AG20443 (cell line): ENCODE data around the gene TANC1.

Experiments used
- DNase-seq: peaks from one replicate; pipeline ENCODE4 v3.0.0; 2012; ENCODE audit warnings: low spot score, mixed read lengths

Gene TANC1

DNA sequence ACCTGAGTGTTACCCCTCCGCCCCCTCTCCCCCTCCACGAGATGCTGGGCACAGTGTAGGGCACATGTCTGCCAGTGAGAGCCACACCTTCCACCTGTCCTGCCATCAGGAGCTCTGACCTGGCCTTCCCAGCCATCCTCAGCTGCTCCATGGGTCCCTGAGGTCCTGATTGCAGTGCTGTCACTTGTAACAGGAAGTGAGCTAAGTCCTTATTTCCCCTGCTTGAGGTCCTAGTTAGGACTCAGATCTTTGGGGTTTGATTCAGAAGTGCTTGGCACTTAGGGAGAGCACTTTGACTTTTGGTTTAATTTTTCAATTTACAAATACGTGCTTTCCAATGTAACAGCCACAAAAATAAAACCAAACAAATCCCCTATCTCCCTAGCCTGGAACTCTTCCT lies 192.5 kb downstream of the TANC1 start:
- DNase-seq: no peak

DNA sequence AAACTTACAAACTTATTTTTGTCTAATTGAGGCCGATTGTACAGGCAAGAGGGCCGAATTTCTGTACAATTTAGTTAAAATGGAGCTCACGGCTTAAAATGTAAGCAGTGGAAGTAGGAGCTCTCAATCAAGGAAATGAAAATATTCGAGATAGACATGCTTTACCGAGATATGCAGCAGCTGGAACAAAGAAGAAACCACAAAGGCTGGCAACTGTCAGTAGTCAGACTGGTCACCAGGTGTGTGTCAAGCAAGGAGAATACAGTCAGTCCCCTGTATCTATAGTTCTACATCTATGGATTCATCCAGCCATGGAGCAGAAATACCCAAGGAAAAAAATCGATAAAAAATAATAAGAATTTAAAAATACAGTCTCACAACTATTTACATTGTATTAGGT lies 195.5 kb downstream of the TANC1 start:
- no peak for DNase-seq

DNA sequence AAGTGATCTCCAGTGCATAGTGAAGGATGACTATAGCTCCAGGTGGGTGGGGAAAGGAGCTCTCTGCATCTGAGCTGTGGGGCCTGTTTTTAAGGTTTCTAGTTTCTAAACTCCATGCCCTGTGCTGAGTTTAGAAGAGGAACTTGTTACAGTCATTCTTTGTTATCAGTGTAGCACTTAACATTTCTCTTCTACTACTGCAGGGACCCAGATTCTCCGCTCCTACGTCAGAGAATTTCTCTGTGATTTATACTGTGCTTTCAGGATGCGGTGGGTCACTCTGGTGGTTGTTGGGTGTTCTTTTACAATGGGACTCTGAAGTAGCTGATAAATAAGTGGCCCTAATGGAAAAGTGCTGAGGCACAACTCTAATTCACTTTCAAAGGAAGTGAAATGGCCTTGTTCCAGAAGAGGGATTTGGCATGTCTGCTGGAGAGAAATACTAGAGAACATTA lies 196.0 kb downstream of the TANC1 start:
- no peak for DNase-seq

DNA sequence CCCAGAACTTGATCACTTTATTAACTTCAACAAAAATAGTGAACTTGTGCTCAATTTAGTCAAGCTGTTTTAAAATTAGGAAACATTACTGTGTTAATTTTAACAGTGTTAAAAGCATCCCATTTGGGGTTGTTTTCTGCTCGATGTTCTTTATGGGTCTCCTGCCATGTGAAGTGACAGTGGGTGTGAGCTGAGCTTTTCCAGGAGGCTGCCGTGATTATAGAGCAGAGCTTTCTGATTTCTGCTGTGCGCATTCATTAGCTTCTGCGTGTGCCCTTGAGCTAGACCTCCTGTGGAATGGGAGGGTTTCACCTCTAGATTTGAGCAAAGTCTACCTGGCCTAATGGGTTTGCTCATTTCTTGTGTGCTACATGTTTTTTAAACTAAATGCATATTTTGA lies 196.6 kb downstream of the TANC1 start:
- DNase-seq: no peak

DNA sequence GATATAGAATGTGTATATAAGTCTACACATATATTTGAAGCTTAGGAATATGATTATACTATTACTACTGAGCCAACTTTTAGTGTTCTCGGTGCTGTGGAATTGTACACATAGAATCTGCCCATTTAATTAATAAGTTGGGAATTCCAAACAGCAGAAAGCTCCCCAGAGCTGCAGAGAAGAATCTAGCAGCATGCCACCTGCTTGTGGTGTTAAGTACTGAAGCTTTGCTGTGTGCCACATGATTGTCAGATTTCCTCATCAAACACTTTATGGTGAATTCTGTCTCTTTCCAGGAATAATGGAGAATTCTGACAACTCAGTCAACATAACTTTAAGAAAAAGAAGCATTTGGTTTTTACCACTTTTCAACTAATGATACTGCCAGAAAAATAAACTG lies 200.3 kb downstream of the TANC1 start:
- peak; percentile 31 for DNase-seq

DNA sequence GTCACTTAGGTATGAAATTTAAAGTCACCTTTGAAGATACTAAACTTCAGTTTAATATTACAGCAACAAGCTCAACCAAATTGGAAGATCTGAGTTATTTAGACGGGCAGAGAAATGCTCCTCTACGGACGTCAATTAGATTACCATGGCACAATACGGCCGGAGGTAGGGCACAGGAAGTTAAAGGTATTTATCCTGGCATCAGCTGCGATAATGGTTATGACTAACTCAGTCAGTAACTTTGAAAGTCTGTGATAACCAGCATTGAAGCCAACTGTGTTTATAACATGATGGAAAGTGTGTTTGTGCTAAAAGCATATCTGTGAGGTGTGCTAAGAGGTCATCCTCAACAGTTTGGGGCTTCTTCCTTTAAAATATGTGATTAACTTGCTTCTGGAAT lies 200.7 kb downstream of the TANC1 start:
- no peak for DNase-seq

DNA sequence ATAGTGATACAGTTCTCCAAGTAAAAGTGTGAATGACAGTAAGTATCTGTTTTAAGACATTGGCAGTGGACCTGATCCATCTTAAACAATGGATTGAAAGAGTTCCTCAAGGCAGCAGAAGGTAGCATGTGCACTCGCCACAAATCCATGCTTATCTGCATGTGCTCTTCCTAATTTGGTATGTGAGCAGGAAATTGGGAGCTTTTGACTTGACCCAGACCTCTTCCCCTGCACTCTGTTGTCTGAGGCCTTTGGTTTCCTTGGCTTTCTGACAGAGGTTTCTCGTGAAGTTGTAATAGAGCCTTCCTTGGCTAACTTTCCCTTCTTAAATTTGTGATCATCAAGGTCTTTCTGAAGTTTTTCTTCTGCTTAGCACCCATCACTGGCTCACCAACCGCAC lies 204.0 kb downstream of the TANC1 start:
- DNase-seq: no peak

DNA sequence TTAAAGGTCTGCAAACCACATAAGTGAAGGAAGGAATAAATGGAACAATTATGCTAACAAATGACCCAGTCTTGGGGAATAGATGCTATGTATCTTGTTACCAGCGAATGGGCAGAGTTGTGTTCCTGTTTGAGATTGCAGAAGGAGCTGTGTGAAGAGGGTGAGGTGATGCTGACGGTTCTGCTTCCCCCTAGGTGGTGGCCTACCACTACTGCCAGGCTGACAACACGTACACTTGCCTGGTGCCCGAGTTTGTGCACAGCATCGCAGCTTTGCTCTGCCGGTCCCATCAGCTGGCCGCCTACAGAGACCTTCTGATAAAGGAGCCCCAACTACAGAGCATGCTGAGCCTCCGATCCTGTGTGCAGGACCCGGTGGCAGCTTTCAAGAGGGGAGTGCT lies 206.3 kb downstream of the TANC1 start:
- DNase-seq: no peak

DNA sequence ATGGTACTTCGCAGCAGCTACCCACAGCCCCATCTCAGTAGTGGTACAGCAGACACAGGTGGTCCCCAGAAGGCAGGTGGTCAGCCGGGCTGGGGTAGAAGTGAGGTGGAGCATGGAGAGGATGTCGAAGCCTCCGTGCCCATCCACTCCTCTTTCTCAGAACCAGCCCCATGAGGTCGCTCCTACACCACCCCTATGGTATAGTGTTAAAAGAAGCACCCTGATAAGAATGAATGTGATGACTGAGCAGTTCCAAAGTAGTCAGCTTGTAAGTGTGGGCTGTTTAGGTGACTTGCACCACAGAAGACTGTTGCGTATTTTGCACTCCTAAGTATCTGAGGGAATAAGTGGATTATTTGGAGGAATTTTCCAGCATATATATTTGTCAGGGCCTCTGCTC lies 206.7 kb downstream of the TANC1 start:
- DNase-seq: no peak

DNA sequence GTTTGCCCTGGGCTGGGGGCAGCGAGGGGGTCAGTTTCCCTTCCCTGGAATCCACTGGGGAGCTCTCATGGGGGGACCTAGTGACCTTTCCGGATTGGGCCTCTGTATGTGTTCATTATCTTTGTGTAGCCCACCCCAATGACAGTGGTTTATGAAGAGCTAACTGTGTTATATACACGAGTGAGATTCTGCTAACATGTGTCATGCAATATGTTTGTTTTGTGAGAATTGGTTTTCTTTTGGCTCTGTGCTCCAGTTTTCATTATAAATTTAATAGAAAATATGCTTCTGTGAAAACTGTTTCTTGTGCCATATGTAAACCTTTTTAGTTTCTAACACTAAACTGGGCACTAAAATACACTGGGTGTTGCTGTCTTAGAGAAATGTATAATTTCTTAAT lies 207.5 kb downstream of the TANC1 start:
- no peak for DNase-seq

DNA sequence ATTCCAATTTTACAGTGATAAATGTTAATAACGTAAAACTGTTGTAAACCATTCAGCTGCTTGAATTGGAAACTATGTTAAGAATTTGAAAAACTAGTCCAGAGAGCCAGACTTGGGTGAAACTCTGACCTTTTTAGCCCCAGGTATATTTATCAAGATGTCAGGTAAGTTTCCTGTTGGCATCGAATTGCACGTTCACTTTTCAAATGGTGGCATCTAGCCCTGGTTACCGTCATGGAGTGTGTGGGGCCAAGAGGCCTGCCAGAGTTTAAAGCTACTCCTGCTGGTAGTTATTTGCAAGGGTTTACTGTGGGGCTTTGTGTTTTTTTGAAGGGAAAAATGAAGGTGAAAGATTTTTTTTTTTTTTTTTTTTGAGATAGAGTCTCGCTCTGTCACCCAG lies 208.1 kb downstream of the TANC1 start:
- no peak for DNase-seq

DNA sequence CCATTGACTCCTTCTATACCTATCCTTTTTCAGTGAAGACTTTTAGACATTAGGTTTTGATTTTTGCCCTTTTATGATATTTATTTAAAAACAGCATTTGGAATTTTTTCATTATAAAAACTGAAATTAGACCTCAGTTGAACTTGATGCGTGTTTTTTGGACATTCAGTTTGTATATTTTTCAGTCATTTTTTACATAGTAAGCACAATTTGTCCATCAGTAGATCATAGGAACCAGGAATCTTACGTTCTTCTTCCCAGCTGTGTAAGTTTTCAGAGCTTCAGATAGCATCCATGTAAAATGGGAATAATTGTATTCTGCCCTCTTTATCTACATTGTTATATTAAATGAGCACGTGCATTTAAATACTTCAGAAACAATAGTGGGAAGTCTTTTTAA lies 208.9 kb downstream of the TANC1 start:
- DNase-seq: no peak

DNA sequence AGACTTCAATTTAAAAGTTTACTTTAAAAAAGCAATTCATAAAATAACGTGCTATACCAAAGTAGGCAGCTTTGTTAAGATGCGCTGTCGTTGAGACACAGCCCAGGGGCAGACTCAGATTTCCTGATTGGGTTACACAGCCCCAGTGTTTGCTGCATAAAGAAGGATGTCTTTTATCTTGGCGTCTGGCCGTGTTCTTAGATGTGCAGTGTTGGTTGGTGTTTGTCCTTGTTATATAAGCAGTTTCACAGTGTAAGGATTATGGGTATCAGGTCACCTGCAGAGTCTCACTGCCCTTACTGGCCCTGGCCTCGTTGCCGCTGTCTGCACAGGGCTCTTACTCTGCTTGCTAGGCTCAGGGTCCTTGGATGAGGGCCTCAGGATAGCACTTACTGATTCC lies 209.5 kb downstream of the TANC1 start:
- DNase-seq: no peak

DNA sequence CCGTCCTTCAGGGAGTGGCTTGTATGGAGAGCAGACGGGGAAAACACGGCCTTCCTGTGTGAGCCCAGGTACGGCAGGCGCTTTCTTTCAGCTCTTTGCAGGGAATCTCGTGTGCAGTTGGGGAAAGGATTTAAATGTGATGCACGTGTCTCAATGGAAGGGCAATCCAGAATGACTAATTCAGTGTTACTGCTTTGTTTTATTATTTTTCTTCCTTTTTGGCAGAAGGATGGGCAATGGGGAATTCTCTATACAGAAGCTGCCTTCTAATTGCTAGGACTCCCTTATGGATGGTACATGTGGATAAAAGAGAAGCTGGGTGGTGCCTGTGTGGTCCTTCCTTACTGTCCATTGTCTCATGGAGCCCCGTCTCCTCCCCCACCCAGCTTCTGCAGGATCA lies 210.7 kb downstream of the TANC1 start:
- no peak for DNase-seq

DNA sequence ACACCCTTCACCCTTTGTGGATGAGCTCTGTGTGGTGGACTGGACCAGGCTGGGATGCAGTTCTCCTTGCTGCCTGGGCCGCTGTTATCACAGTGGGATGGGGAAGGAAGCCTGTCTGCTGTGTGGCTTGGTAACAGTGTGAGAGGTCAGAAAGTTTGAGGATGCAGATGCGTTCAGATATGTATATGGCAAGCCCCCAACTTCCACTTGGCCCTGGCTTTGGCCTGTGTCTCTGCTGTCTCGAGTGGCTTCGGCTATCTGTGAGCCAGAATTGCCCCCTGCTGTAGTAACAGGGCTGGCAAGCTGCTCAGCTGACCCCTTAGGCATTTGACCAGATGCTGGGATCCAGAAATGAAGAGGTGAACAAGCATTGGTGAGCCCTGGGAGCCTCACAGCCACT lies 211.3 kb downstream of the TANC1 start:
- no peak for DNase-seq

DNA sequence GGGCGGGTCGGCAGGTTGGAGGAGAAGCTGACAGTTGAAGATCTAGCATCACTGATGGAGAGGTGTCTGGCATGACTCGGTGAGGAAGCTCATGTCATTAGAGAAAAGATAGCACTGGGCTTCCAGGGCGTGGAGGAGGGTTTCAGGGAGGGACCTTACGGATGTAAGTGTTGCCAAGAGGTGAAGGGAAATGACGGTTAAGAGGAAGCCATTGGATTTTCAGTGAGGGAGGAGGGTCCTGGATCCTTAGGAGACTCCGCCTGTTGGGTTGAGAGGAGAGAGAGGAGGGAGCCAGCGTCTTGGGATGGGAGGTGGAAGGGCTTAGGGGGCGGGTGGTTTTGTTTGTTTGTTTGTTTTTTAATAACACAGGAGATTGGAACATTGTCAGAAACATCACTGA lies 214.9 kb downstream of the TANC1 start:
- no peak for DNase-seq

DNA sequence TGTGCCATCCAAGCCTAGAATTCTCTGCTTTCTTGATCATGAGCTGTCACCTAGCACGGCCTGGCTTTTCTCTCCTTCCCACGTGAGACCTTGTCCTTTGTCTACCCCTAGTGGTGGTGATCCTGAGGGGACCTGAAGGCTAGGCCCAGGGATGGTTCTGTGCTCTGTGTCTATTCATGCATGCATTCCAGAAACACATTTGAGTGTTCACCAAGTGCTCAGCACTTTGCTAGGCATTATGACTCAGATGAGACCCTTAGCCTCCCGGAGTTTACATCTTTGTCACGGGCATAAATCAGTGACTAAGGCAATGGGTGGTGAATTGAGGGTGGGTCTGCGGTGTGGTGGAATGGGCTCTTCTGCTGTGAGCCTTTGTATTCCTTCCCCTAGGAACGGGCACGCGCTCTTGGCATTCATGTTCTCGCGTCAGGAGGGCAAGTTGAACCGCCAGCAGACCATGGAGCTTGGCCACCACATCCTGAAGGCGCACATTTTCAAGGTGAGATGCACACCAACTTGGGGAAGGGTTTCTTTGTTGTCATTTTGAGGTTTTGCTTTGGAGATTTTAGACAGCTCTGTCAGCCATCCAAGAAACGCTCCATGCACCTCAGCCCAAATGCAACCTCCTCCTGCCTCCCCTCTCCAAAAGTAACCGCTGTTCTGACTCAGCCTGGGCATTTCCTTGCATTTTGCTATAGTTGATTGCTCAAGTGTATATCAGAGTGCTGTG lies 217.1 kb downstream of the TANC1 start:
- DNase-seq: peak; percentile 65

DNA sequence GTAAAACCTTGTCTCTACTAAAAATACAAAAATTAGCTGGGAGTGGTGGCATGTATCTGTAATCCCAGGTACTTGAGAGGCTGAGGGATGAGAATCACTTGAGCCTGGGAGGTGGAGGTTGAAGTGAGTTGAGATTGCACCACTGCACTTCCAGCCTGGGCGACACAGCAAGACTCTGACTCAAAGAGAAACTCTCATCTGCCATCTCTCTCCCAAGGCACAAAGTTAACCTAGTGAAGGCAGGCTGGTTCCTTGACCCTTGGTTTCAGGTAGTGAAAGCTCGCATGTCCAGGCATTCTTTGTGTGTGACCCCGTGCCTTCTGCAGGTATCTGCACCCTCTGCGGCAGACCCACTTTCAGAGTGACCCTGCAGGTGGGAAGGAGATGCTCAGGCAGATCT lies 218.0 kb downstream of the TANC1 start:
- no peak for DNase-seq

DNA sequence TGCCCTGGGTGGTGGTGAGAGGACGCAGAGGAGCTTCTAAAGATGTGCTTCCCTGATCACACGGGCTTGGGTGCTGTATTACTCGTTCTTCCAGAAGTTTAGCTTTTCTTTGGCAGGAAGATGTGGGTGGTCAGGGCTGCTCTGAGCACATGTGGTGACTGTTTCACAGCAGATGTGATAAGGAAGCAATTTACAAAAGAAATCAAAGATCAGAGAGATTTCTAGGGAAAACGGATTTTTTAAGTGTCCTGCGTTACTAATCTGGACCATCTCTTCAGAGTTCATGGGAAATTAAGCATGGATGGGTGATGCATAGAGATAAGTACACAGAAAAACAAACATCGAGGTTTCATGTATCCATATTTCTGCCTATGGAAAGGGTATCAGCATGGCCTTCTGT lies 218.7 kb downstream of the TANC1 start:
- DNase-seq: no peak

DNA sequence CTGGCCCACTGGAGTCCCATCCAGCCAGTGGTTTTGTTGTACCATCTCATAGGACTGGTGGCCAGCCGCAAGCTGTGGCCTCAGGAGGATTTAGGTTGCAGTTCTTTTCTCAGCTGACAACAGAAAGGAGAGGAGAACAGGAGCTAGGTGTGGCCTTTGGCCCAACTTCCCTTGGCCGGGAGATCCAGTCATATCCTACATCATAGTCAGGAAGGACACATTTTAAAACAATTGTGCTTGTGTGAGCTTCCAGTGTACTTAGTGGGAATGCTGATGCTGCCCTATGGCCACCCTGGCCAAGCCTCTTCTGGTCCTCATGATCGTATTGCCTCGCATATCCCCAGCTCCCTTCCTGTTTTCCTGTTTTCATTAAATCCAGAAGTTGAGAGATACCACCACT lies 220.0 kb downstream of the TANC1 start:
- DNase-seq: no peak

DNA sequence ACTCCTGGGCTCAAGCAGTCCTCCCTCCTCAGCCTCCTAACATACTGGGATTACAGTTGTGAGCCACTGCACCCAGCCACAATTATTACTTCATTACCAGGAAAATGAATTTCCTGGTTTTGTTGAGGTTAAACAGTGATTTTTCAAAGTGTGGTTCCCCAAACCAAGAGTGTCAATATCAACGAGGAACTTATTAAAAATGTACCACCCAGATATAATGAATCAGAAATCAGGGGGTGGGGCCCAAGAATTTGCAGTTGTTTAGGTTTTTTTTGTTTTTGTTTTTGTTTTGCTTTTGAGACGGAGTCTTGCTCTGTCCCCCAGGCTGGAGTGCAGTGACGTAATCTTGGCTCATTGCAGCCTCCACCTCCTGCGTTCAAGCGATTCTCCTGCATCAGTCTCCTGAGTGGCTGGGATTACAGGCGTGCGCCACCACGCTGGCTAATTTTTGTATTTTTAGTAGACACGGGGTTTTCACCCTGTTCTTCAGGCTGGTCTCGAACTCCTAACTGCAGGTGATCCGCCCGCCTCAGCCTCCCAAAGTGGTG lies 224.0 kb downstream of the TANC1 start:
- DNase-seq: no peak

DNA sequence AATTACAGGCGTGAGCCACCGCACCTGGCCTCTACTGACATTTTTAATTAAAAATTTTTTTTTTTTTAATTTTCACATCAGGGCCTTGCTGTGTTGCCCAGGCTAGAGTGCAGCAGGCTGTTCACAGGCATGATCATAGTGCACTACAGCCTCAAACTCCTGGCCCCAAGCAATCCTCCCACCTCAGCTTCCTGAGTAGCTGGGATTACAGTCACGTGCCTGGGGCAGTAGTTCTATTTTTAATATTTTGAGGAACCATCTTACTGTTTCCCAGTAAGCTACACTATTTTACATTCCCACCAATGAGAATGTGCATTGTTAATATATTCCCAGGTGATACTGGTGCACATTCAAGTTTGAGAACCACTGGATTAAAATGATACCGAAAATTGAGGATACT lies 225.4 kb downstream of the TANC1 start:
- DNase-seq: no peak

DNA sequence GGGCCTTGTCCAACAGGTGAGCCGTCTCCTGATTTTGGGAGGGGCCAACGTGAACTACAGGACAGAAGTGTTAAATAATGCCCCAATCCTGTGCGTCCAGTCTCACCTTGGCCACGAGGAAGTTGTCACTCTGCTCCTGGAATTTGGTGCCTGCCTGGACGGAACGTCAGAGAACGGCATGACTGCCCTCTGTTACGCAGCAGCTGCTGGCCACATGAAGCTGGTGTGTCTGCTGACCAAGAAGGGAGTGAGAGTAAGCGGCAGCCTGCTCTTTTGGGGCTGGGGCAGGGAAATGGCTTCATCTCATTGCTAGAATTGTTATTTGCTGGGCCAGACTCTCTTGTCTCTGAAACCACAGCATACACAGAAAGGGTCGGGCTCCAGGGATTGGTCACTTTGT lies 225.8 kb downstream of the TANC1 start:
- DNase-seq: no peak

DNA sequence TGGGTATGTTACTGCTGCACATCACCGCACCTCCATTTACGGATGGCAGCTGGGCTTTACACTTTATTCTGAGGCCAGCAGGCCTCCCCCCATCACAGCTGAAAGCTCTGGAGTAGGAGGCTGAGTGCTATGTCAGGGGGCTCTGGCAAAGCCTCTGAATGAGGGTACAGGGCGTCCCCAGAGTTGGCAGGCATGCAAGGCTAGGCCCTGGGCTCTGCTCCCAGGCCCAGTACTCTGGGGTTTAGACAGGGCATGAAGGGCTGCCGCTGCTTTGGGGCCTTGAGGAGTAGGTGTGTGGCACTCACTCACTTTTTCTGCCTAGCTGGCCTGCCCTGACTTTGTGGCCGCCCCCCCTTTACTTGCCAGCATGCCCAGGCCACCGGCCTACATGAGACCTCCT lies 227.3 kb downstream of the TANC1 start:
- DNase-seq: no peak
